Measurements from ENCODE around the gene TRIO.

TRIO gene

GRCh38 chr5:14301186-14301585 is 158.0 kb downstream of the TRIO start:
- no peak for DNase-seq (ENCODE audit: low read depth)

GRCh38 chr5:14302330-14302729 is 159.2 kb downstream of the TRIO start:
- H3K4me3 ChIP-seq (ENCODE audit: control insufficient read depth, low read depth, low read length) = no peak overlapping the region
- TF ChIP-seq, protein P1, sequence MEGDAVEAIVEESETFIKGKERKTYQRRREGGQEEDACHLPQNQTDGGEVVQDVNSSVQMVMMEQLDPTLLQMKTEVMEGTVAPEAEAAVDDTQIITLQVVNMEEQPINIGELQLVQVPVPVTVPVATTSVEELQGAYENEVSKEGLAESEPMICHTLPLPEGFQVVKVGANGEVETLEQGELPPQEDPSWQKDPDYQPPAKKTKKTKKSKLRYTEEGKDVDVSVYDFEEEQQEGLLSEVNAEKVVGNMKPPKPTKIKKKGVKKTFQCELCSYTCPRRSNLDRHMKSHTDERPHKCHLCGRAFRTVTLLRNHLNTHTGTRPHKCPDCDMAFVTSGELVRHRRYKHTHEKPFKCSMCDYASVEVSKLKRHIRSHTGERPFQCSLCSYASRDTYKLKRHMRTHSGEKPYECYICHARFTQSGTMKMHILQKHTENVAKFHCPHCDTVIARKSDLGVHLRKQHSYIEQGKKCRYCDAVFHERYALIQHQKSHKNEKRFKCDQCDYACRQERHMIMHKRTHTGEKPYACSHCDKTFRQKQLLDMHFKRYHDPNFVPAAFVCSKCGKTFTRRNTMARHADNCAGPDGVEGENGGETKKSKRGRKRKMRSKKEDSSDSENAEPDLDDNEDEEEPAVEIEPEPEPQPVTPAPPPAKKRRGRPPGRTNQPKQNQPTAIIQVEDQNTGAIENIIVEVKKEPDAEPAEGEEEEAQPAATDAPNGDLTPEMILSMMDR (conservative IDR thresholded peaks at IDR 0.05; ENCODE audit: control insufficient read depth, insufficient read depth, low read depth, low read length) = no peak
- DNase-seq (ENCODE audit: low read depth) = no peak

More at GRCh38 chr5:14301186-14301585, 158.0 kb downstream of the TRIO start:
- TF ChIP-seq, protein P1 (conservative IDR thresholded peaks at IDR 0.05; ENCODE audit: control insufficient read depth, insufficient read depth, low read depth, low read length) = no peak
- H3K4me3 ChIP-seq (ENCODE audit: control insufficient read depth, low read depth, low read length) = no peak overlapping the region

DNA sequence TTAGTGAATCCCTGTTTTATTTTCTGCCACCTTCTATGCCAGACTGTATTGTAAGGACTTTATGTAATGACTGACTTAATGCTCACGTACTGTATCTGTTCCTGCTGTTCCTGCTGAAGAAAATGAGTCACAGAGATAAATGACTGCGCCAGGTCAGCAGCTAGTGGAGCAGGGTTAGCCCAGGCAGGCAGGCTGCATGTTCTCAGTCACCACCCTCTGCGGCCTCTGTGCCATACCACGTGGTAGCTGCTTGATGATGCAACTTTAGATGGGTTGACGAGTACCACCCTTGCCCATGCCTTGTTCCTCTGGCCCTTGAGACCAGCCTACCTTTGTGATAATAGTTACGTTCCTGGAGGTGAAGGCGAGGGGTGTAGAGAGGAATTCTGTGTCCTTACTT is 161.9 kb downstream of the TRIO start:
- peak; percentile 91 for DNase-seq (ENCODE audit: low read depth)
- TF ChIP-seq, protein P1 (conservative IDR thresholded peaks at IDR 0.05; ENCODE audit: control insufficient read depth, insufficient read depth, low read depth, low read length) = no peak
- H3K4me3 ChIP-seq (ENCODE audit: control insufficient read depth, low read depth, low read length) = no peak overlapping the region

GRCh38 chr5:14306329-14306815 is 163.2 kb downstream of the TRIO start:
- TF ChIP-seq, protein P1 (conservative IDR thresholded peaks at IDR 0.05; ENCODE audit: control insufficient read depth, insufficient read depth, low read depth, low read length) = no peak
- H3K4me3 ChIP-seq (ENCODE audit: control insufficient read depth, low read depth, low read length) = no peak overlapping the region
- DNase-seq (ENCODE audit: low read depth) = peak; percentile 36

GRCh38 chr5:14308384-14309154 is 165.4 kb downstream of the TRIO start:
- DNase-seq (ENCODE audit: low read depth) = no peak
- TF ChIP-seq, protein P1 (conservative IDR thresholded peaks at IDR 0.05; ENCODE audit: control insufficient read depth, insufficient read depth, low read depth, low read length) = no peak
- H3K4me3 ChIP-seq (ENCODE audit: control insufficient read depth, low read depth, low read length) = no peak overlapping the region

DNA sequence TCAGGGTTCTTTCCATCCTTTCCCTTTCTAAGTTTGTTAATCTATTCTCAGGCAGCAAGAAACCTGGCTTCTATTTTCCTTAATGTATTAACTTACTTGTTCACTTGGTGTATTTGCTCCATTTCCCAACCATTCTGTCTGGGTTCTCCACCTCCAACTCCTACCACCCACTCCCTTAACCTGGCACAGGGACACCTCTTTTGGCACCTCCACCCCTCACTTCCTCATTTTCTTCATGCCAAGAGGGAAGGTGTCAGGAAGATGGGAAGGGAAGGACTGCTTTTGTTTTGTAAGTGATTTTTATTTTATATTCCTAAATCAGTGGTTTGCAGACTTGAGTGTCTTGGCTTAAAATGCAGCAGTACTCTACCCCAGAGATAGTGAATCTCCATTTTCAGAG is 166.1 kb downstream of the TRIO start:
- no peak overlapping the region for H3K4me3 ChIP-seq (ENCODE audit: control insufficient read depth, low read depth, low read length)
- TF ChIP-seq, protein P1 (conservative IDR thresholded peaks at IDR 0.05; ENCODE audit: control insufficient read depth, insufficient read depth, low read depth, low read length) = no peak
- no peak for DNase-seq (ENCODE audit: low read depth)

All from fibroblast of mammary gland (primary cell).